HG03520 (cell line): Measurements from ENCODE around the gene ABLIM2.

Experiments used
- ATAC-seq: cut with Tn5 transposase; IDR thresholded peaks from one replicate; pipeline ENCODE4 v1.9.1; 2021; ENCODE audit warnings: mild to moderate bottlenecking, moderate library complexity; ENCODE audit not compliant: unreplicated experiment

Gene ABLIM2

GRCh38 chr4:7990807-7991459, 167.7 kb downstream of the ABLIM2 start:
- no peak for ATAC-seq

DNA sequence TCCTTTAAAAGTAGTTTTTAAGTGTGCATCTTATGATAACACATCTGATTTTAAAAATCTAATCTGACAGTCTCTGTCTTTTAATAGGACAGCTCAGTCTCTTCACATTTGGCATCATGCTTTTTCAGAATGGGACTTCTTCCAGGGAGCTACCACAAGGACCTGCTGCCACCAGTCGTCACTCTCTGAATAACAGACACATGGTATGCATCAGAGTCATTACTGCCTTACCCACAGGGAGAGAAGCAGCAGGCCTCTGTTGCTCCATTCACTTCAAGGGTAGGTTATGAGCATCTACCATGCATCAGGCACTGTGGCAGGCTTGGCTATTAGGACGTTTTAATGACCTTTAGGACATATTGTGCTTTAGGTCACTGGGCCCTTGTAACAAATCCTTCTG, 169.0 kb downstream of the ABLIM2 start:
- no peak for ATAC-seq

- ATAC-seq, result no peak
Measured at GRCh38 chr4:7988437-7988836, 170.2 kb downstream of the ABLIM2 start.

- peak; percentile 73 for ATAC-seq
Measured at GRCh38 chr4:7987148-7987989, 171.2 kb downstream of the ABLIM2 start.

DNA sequence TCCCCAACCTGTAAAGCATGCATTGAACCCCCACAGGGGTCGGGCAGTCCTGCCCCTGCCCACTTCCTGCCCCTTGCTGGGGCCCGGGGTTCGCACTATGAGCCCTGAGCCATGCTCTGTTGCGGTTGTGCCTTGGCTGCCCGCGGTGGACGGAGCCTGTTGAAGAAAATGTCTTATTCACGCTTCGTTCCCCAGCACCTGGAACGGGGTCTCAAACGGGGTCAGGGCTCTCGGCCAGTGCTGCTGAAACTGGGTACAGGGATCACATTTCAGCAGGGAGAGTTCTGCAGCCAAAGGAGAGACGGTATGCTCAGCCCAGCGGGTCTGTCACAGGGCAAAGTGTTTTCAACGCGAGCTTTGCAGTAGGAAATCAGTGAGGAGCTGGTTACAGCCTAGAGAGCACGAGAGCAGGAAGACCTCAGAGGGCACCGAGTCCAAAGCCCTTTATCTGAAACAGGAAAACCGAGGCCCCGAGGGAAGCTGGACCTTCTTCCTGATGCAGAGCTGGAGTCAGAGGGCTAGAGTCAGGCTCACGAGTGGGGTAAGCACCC, 172.6 kb downstream of the ABLIM2 start:
- ATAC-seq, result no peak

- no peak for ATAC-seq
Measured at GRCh38 chr4:7985072-7985471, 173.5 kb downstream of the ABLIM2 start.

GRCh38 chr4:7984286-7984925, 174.2 kb downstream of the ABLIM2 start:
- ATAC-seq, result no peak

DNA sequence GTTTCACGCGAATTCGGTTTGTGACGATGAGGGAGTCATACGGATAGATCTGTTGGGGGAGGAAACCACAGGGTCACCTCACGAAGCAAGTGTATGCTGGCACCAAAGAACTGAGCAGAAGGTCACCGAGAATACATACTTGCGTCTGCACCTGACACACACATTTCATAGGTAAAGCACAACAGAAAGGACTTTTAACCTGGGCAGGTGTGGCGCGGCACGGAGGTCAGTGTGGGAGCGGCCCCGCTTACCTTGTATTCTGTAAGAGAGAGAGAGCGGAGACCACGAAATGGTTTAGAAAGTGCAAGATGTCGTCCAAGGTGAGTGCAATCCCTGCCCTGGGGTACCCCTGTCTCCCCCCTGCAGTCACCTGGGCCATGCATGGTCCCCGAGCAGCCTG, 175.3 kb downstream of the ABLIM2 start:
- ATAC-seq, result no peak

DNA sequence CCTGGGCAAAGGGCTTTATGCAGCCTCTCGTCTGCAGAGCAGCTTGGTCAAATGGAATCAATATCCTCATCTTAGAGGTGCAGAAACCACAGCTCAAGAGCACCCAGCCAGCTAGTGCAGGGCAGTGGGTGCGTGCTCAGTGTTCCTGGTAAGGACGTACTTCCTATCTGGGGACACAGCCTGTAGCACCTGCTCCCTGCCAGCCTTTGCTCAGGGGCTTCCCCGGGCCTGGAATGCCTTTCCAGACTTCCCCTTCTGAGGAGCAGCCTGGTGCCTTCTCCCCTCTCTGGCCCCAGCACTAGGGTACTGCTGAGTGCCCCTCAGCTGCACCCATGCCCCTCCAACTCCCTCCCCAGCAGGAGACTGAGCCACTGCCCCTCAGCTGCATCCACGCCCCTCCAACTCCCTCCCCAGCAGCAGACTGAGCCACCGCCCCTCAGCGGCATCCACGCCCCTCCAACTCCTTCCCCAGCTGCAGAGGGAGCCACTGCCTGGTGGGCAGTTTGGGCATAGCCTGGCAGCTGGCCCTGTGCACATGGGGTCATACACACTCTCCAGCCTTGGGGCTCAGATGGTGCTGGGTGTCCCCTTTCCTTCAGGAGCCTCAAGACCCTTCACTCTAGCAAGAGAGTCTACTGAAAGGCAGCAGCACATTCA, 176.7 kb downstream of the ABLIM2 start:
- ATAC-seq, result no peak

- ATAC-seq, result no peak
Measured at GRCh38 chr4:7980036-7980435, 178.6 kb downstream of the ABLIM2 start.

- ATAC-seq, result no peak
Measured at GRCh38 chr4:7979652-7979968, 179.0 kb downstream of the ABLIM2 start.

DNA sequence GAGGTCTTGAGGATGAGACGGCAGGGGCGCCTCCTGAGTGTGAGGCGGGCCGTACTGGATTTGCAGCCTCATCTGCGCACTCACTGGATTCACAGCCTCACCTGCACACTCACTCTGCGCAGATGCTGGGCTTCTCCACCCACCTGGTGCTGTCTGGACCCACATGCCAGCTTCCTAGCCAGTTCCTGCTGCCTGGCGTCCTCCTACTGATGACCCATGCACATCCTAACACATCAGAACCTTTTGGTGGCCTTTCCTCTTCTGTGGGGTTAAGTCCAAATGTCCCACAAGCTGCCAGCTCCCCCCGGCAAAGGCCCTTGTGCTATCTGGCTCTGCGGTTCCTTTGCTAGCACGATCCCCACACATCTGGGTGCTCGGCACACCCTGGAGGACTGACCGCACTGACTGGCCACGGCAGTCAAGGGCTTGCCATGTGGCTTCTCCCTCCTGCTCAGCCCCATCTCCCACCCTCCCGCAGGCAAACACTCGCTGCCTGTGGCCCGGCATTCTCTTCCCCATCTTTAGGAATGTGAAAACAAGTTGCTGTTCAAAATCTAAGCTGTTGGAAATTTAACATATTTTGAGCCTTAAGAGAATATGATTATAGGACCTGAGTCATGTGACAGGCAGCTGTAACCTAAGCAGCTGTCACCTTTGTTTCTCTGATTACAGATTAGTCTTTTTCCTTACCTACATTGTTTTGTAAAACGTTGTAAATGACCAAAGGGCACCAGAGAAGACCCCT, 179.5 kb downstream of the ABLIM2 start:
- no peak for ATAC-seq

- no peak for ATAC-seq
Measured at GRCh38 chr4:7978489-7978888, 180.1 kb downstream of the ABLIM2 start.

GRCh38 chr4:7976634-7977033, 182.0 kb downstream of the ABLIM2 start:
- no peak for ATAC-seq

- ATAC-seq, result no peak
Measured at GRCh38 chr4:7976025-7976424, 182.6 kb downstream of the ABLIM2 start.

GRCh38 chr4:7974425-7974824, 184.2 kb downstream of the ABLIM2 start:
- no peak for ATAC-seq

DNA sequence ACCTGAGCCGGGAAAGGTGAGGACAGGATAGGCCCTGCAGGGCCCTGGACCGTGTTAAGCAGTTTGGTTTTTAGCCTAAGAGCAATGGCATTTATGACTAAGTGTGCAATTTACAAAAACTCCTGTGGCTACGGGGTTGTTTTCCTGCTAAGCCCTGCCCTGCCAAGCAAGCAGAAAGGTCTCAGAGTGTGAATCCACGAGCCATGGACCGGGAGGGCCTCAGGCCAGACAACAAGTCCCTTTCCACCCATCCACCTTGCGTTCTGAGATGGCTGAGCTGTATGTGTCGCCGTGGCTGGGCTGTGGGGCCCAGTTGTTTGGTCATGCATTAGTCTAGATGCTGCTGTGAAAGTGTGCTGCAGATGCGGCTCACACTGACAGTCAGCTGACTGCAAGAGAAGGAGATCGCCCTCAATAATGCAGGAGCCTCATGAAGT, 185.1 kb downstream of the ABLIM2 start:
- no peak for ATAC-seq

DNA sequence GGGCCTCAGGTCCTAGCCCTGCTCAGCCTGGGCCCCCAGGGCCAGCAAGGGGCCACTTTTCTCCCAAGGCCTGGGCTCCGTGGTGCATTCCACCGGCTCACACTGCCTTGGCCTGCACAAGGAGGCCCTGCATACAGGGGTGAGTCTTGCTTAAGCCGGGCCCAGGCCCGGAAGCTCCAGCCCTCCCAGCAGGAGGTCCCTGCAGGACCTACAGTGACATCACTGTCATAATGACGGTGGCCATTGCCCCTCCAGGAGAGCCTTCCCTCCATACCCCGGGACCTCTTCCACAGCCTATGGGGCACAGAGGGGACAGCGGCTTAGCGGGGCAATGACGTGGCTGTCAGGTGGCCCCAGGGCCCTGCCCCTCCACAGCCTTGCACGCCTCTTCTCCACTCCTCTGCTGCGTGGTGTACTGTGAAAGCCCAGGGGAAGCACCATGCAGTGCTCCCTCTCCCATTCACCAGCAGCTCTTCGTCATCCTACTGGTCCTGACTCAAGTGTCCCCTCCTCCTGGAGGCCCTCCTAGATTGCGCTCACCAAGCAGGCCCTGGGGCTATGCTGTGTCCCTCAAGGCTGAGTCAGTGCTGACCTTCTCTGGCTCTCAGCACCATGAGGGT, 186.6 kb downstream of the ABLIM2 start:
- ATAC-seq, result no peak

DNA sequence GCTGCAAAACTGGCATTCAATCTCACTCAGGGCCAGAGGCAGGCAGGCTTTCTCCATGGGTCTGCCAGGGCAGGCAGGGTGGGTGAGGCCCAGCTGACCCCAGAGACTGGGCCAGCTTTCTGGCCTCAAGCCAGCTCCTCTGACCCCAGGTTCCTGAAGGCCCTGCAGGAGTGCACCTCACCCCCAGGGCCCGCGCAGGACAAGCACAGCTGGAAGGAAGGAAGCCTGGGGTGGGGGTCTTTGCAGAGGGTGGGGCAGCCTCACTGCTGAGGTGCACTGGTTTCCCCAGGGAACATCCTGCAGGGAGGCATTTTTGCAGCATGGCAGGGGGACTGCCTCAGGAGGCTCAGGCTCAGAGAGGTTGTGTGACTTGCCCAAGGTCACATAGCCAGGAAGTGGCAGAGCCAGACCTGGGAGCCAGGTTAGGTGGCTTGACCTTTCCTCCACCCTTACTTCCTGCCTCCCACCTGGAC, 187.4 kb downstream of the ABLIM2 start:
- ATAC-seq, result no peak

DNA sequence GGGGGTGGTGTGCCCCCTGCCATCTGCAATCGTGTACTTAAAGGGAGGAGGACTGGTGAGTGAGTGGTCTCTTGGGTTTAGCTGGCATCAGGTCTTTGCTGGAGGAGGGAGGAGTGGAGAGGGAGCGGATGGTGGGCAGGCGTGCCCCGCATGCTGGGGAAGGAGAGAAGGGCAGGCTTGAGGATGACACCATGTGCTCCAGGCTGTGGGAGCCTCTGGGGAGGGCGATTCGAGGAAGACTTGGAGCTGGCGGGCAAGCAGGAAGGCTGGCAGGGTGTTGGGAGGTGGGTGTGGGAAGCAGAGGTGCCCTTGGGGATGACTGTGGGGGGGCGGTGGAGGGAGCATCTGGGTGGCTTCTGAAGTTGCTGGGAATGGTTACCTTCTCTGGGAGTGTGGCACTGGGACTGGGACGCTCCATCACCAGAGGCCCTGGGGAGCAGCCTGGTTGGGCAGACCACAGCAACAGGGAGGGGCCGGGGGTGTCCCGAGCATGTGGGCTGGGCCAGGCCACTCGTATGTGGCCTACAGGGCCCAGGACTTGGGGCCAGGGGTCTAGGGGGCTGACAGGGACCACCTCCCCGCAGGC, 188.2 kb downstream of the ABLIM2 start:
- peak; percentile 19 for ATAC-seq
